Neuronal stem cell (in vitro differentiated cells): ENCODE results near the gene MPZL2.

Source experiments
- DNase-seq: peaks from one replicate; pipeline ENCODE4 v3.0.0-alpha.2; 2013; ENCODE audit warnings: low spot score
- H2AFZ ChIP-seq: one replicate; pipeline ENCODE4 v1.6.1; 2013; ENCODE audit warnings: mild to moderate bottlenecking, low read length, inconsistent platforms
- H2AK5ac ChIP-seq: 2 replicates; pipeline ENCODE4 v1.6.1; 2013; ENCODE audit warnings: low read depth, mild to moderate bottlenecking, inconsistent platforms, low read length, moderate library complexity, mixed read lengths
- H2BK120ac ChIP-seq: 2 replicates; pipeline ENCODE4 v1.6.1; 2013; ENCODE audit warnings: low read depth, mild to moderate bottlenecking, inconsistent platforms, low read length, moderate library complexity, mixed read lengths
- H2BK12ac ChIP-seq: one replicate; pipeline ENCODE4 v1.6.1; 2013; ENCODE audit warnings: low read length, inconsistent platforms
- H2BK15ac ChIP-seq: 2 replicates; pipeline ENCODE4 v1.6.1; 2013; ENCODE audit warnings: mild to moderate bottlenecking, low read length, inconsistent platforms, mixed read lengths
- H2BK5ac ChIP-seq: one replicate; pipeline ENCODE4 v1.6.1; 2013; ENCODE audit warnings: inconsistent platforms, mild to moderate bottlenecking, low read length, moderate library complexity
- H3K14ac ChIP-seq: one replicate; pipeline ENCODE4 v1.6.1; 2013; ENCODE audit warnings: low read length, inconsistent platforms
- H3K18ac ChIP-seq: 2 replicates; pipeline ENCODE4 v1.6.1; 2013; ENCODE audit warnings: low read length, inconsistent platforms
- H3K23ac ChIP-seq: 2 replicates; pipeline ENCODE4 v1.6.1; 2013; ENCODE audit warnings: low read depth, mild to moderate bottlenecking, mixed read lengths, low read length, inconsistent platforms; ENCODE audit not compliant: poor library complexity
- H3K27ac ChIP-seq: replicated peaks from 3 replicates; pipeline ENCODE4 v1.5.1; 2013; ENCODE audit warnings: low read length, inconsistent platforms
- H3K27me3 ChIP-seq, 3 experiments: 2 replicates each; pipeline ENCODE4 v1.6.1; 2013; ENCODE audit warnings: low read length in 3 of 3, mild to moderate bottlenecking in 2 of 3, inconsistent platforms in 1 of 3, low read depth in 1 of 3, mixed read lengths in 1 of 3, moderate library complexity in 1 of 3; ENCODE audit not compliant: control insufficient read depth in 3 of 3, insufficient read depth in 3 of 3
- H3K36me3 ChIP-seq, 2 donors: replicated peaks in 1 of 2; 2 replicates each; pipeline ENCODE4 v1.6.1; 2013; ENCODE audit warnings: low read length in 2 of 2; ENCODE audit not compliant: control insufficient read depth in 2 of 2, insufficient read depth in 2 of 2
- H3K4ac ChIP-seq: 2 replicates; pipeline ENCODE4 v1.6.1; 2013; ENCODE audit warnings: inconsistent platforms, mild to moderate bottlenecking, low read length, moderate library complexity
- H3K4me1 ChIP-seq, 2 donors: 1 replicate in 1 of 2; 2 replicates in 1 of 2; pipeline ENCODE4 v1.6.1; 2013; ENCODE audit warnings: low read length in 2 of 2, low read depth in 1 of 2; ENCODE audit not compliant: control insufficient read depth in 2 of 2, insufficient read depth in 1 of 2
- H3K4me2 ChIP-seq: one replicate; pipeline ENCODE4 v1.6.1; 2013; ENCODE audit warnings: mild to moderate bottlenecking, low read length, inconsistent platforms; ENCODE audit not compliant: insufficient read depth, poor library complexity, severe bottlenecking
- H3K4me3 ChIP-seq, 2 donors: 2 replicates each; pipeline ENCODE4 v1.5.1; 2013; ENCODE audit warnings: low read length in 2 of 2, mild to moderate bottlenecking in 2 of 2, inconsistent platforms in 1 of 2, moderate library complexity in 1 of 2
- H3K79me1 ChIP-seq: one replicate; pipeline ENCODE4 v1.6.1; 2013; ENCODE audit warnings: low read depth, mild to moderate bottlenecking, inconsistent platforms, low read length, moderate library complexity
- H3K9ac ChIP-seq: one replicate; pipeline ENCODE4 v1.6.1; 2013; ENCODE audit warnings: mild to moderate bottlenecking, low read depth, low read length, inconsistent platforms; ENCODE audit not compliant: poor library complexity
- H3K9me3 ChIP-seq, 2 donors: replicated peaks in 1 of 2; 2 replicates each; pipeline versions ENCODE3 to v1.6.1; 2013; ENCODE audit warnings: low read length in 2 of 2, mild to moderate bottlenecking in 2 of 2, inconsistent platforms in 1 of 2, low read depth in 1 of 2, mixed read lengths in 1 of 2, moderate library complexity in 1 of 2; ENCODE audit not compliant: control insufficient read depth in 2 of 2, insufficient read depth in 1 of 2
- H4K8ac ChIP-seq: one replicate; pipeline ENCODE4 v1.6.1; 2013; ENCODE audit warnings: low read depth, mild to moderate bottlenecking, inconsistent platforms, low read length, moderate library complexity
- H4K91ac ChIP-seq: one replicate; pipeline ENCODE4 v1.6.1; 2013; ENCODE audit warnings: low read length, low read depth, mild to moderate bottlenecking, inconsistent platforms; ENCODE audit not compliant: poor library complexity
- WGBS, 2 donors: extraction: QIAGEN DNeasy Blood & Tissue Kit; methylation state at CpG; one replicate each; pipeline ENCODE4 v1.1.7; 2013; ENCODE audit warnings: missing lambda C conversion rate in 2 of 2, mixed read lengths in 1 of 2; ENCODE audit not compliant: insufficient read length in 2 of 2, insufficient replicate concordance in 1 of 2; ENCODE audit errors: extremely low coverage in 2 of 2; 5-methylcytosine and 5-hydroxymethylcytosine counted together

The MPZL2 gene

DNA sequence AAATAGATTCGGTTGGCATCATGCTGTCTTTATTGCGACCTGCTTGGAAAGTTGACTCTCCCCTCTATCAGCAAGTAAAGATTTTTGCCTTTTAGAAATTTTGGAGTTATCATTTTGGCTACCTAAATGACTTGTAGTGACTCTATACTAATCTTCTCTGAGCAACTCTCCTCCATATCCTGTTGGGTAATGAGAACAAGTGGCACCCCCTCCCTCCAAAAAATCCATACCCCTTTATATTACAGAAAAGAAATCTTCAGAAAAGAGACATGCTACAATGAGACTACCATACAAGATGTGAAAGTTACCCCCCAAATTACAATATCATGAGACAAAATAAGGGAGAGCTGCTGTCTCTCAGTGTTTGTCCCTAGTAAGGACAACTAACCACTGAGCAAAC is 40.5 kb downstream of the MPZL2 start:
- no peak overlapping the region for H3K4me3 ChIP-seq
- H3K4ac ChIP-seq: no peak overlapping the region
- H2BK5ac ChIP-seq: no peak overlapping the region
- no peak overlapping the region for H3K23ac ChIP-seq
- no peaks in the 10 kb centered on the region for H3K36me3 ChIP-seq
- no peak overlapping the region for H4K91ac ChIP-seq
- H3K4me1 ChIP-seq: no peaks in the 10 kb centered on the region
- no peak overlapping the region for H3K14ac ChIP-seq
- no peak overlapping the region for H4K8ac ChIP-seq
- no peaks in the 10 kb centered on the region for H3K79me1 ChIP-seq
- H3K18ac ChIP-seq: no peak overlapping the region
- DNase-seq: no peak
- no CpG with 5 or more reads among the region's 2 CpGs for WGBS, 2 donors
- no peak overlapping the region for H3K27ac ChIP-seq
- no peak overlapping the region for H3K4me2 ChIP-seq
- H3K9ac ChIP-seq: no peak overlapping the region
- no peak overlapping the region for H2BK120ac ChIP-seq
- H2BK15ac ChIP-seq: no peak overlapping the region
- H2AK5ac ChIP-seq: no peak overlapping the region
- no peaks in the 10 kb centered on the region for H3K9me3 ChIP-seq
- H3K27me3 ChIP-seq: peaks cover 0 to 16% (median 0%) of the 10 kb centered on the region in 3 experiments
- no peak overlapping the region for H2AFZ ChIP-seq
- H2BK12ac ChIP-seq: no peak overlapping the region

DNA sequence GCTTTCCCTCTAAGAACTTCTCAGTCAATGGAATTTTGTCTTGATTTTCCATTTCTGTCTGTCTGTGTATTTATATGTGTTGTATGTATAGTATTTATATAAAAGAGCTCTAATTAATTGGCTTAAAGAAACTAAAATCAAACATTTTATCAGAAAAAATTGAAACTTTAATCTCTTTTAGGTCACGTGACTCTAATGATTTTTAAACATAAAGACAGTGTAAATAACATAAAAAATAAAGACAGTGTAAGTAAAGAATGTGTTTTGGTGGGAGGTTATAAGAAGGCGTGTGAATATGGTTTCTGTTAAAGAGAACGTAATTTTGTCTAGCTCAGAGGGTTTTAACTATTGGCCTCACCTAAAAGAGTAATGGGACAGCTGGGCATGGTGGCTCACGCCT is 41.7 kb downstream of the MPZL2 start:
- H3K23ac ChIP-seq: no peak overlapping the region
- H3K79me1 ChIP-seq: no peaks in the 10 kb centered on the region
- H2AFZ ChIP-seq: no peak overlapping the region
- no peak overlapping the region for H4K91ac ChIP-seq
- H3K36me3 ChIP-seq: no peaks in the 10 kb centered on the region
- no peak for DNase-seq
- H3K4me3 ChIP-seq: no peak overlapping the region
- no peak overlapping the region for H3K4me2 ChIP-seq
- no peak overlapping the region for H3K14ac ChIP-seq
- no peaks in the 10 kb centered on the region for H3K4me1 ChIP-seq
- no peak overlapping the region for H4K8ac ChIP-seq
- H2BK15ac ChIP-seq: no peak overlapping the region
- H2BK12ac ChIP-seq: no peak overlapping the region
- no peak overlapping the region for H3K27ac ChIP-seq
- 100% methylated on average over 1 to 2 of the region's 4 CpGs for WGBS, 2 donors
- no peak overlapping the region for H2BK120ac ChIP-seq
- no peak overlapping the region for H3K9ac ChIP-seq
- H3K4ac ChIP-seq: no peak overlapping the region
- H3K27me3 ChIP-seq: peaks cover 0 to 14% (median 0%) of the 10 kb centered on the region in 3 experiments
- H2AK5ac ChIP-seq: no peak overlapping the region
- no peaks in the 10 kb centered on the region for H3K9me3 ChIP-seq
- no peak overlapping the region for H2BK5ac ChIP-seq
- no peak overlapping the region for H3K18ac ChIP-seq

DNA sequence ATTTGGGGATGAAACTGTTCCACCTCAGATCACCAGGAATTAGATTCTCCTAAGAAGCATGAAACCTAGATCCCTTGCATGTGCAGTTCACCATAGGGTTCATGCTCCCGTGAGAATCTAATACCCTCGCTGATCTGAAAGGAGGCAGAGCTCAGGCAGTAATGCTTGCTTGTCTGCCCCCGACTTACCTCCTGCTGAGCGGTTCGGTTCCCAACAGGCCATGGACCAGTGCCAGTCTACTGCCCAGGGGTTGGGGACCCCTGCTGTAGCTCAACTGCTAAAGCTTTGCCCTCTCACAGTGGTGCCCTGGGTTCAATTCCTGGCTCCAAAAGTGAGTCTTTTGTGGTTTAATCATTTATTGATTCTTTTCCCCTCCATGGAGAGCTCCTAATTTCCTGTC is 42.7 kb downstream of the MPZL2 start:
- Histone ChIP-seq H3K23ac (no peak overlapping the region), H4K91ac (no peak overlapping the region), H2BK5ac (no peak overlapping the region), H3K9ac (no peak overlapping the region), H3K4me2 (no peak overlapping the region), H3K9me3 (no peaks in the 10 kb centered on the region), H3K4me3 (no peak overlapping the region), H3K27me3 (peaks cover 0 to 14% (median 0%) of the 10 kb centered on the region in 3 experiments), H2BK120ac (no peak overlapping the region), H2AFZ (no peak overlapping the region), H2AK5ac (no peak overlapping the region), H3K14ac (no peak overlapping the region), H2BK12ac (no peak overlapping the region), H3K18ac (peak overlapping the region; percentile 27), H2BK15ac (no peak overlapping the region), H3K36me3 (no peaks in the 10 kb centered on the region), H4K8ac (no peak overlapping the region), H3K4me1 (no peaks in the 10 kb centered on the region), H3K79me1 (no peaks in the 10 kb centered on the region), H3K4ac (no peak overlapping the region), H3K27ac (no peak overlapping the region)
- no peak for DNase-seq
- WGBS, 2 donors: no CpG with 5 or more reads among the region's 5 CpGs

DNA sequence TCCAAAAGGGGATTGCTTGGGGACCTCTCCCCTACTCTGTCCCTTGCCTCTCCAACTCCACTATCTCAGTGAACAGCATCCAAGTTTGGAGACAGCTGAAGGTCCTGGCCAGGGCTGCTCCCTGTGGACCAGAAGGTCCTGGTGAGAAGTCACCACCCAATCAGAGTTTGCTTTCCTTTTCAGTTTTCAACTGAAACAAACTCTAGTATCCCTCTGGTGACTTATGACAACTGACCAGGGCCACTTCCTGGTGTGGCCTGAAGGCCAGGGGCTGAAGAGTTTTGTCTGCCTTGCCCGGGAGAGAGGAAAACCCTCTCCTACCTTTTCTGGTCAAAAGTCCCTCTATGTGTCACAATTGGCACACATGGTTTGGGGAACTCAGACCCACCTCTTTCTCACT is 44.4 kb downstream of the MPZL2 start:
- Histone ChIP-seq H2BK120ac (no peak overlapping the region), H3K4ac (no peak overlapping the region), H4K8ac (no peak overlapping the region), H4K91ac (no peak overlapping the region), H3K18ac (no peak overlapping the region), H2AK5ac (no peak overlapping the region), H3K4me2 (no peak overlapping the region), H2AFZ (no peak overlapping the region), H3K79me1 (no peaks in the 10 kb centered on the region), H3K4me1 (no peaks in the 10 kb centered on the region), H2BK15ac (no peak overlapping the region), H2BK5ac (no peak overlapping the region), H3K27ac (no peak overlapping the region), H3K4me3 (no peak overlapping the region), H3K27me3 (peaks cover 0 to 12% (median 0%) of the 10 kb centered on the region in 3 experiments), H3K36me3 (no peaks in the 10 kb centered on the region), H3K9ac (no peak overlapping the region), H2BK12ac (no peak overlapping the region), H3K14ac (no peak overlapping the region), H3K23ac (no peak overlapping the region), H3K9me3 (no peaks in the 10 kb centered on the region)
- no peak for DNase-seq
- no CpG with 5 or more reads among the region's 1 CpG for WGBS, 2 donors
